HL-60 (cell line): ENCODE data around the gene MACROD1.

ENCODE experiments used
- CTCF ChIP-seq: IDR thresholded peaks from one replicate; pipeline ENCODE4 v1.5.1; 2011; ENCODE audit warnings: low read length, control low read depth, inconsistent platforms; ENCODE audit not compliant: insufficient read depth
- GABPA ChIP-seq: IDR thresholded peaks from 2 replicates; pipeline ENCODE4 v1.6.1; 2012; ENCODE audit warnings: low read depth
- POLR2AphosphoS5 ChIP-seq: IDR thresholded peaks from 2 replicates; pipeline ENCODE4 v1.6.1; 2012; ENCODE audit warnings: low read depth
- REST ChIP-seq: IDR thresholded peaks from 2 replicates; pipeline ENCODE4 v1.6.1; 2012; ENCODE audit warnings: low read depth; ENCODE audit not compliant: insufficient replicate concordance
- SPI1 ChIP-seq: IDR thresholded peaks from 2 replicates; pipeline ENCODE4 v1.6.1; 2012; ENCODE audit warnings: low read depth, mild to moderate bottlenecking, borderline replicate concordance

DNA sequence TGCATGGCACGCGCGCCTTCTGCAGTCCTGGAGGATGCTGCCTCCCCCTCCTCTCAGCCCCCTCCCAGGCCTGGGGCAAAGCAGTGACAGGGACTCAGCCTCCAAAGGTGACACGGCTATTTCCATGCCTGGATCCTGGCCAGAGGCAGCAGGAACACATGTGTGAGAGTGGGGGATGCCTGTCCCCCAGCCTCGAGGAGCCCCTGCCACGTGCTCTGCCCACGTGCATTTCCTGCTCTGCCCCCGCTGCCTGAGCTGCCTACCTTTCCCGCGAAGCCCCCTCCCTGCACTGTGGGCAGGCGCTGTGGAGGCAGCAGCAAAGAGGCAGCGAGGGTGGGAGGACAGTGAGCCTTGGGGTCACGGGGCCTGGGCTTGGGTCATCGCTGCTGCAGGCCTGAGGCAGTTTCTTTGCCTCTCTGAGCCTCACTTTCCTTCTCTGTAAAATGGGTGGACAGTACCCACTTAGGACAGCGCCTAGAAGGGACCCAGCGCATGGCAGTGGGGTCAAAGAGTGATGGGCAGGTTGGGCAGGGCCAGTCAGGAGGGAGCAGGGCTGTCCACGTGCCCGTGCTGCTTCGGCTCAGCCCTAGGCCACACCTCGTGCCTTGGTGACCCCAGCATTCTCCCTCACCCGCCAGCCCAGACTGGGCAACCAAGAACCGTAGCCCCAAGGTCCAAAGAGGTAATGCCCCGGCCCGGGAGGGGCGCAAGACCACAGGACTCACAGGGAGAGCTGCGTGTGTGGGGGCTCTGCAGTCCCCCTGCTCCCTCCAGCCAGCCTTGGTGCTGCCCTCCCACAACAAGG lies 81.6 kb downstream of the MACROD1 start:
- TF ChIP-seq POLR2AphosphoS5 (no peak), CTCF (no peak), REST (no peak), SPI1 (no peak), GABPA (no peak)
